AG10803 (cell line): ENCODE measurements around the gene RRAS.

Source experiments
- DNase-seq: peaks from one replicate; pipeline ENCODE4 v3.0.0; 2010; ENCODE audit warnings: low read depth
- H3K4me3 ChIP-seq: 2 replicates; pipeline ENCODE4 v1.5.1; 2011; ENCODE audit warnings: mild to moderate bottlenecking, low read length, control low read depth
- CTCF ChIP-seq: conservative IDR thresholded peaks from 2 replicates; pipeline ENCODE4 v1.5.1; 2011; ENCODE audit warnings: mild to moderate bottlenecking, low read length, control low read depth, inconsistent platforms

Gene RRAS

GRCh38 chr19:49652551-49653465, 12.9 kb upstream of the RRAS start:
- TF ChIP-seq CTCF: no peak
- DNase-seq: no peak
- H3K4me3 ChIP-seq: no peak overlapping the region

- H3K4me3 ChIP-seq: no peak overlapping the region
- DNase-seq: no peak
These were observed 12.0 kb upstream of the RRAS start for GRCh38 chr19:49651820-49652550.

GRCh38 chr19:49651029-49651819, 11.3 kb upstream of the RRAS start:
- TF ChIP-seq CTCF: no peak
- H3K4me3 ChIP-seq: no peak overlapping the region
- DNase-seq: no peak

More at GRCh38 chr19:49651820-49652550, 12.0 kb upstream of the RRAS start:
- no peak for TF ChIP-seq CTCF

GRCh38 chr19:49646586-49646985, 6.6 kb upstream of the RRAS start:
- no peak for DNase-seq
- TF ChIP-seq CTCF: no peak
- no peak overlapping the region for H3K4me3 ChIP-seq

- no peak overlapping the region for H3K4me3 ChIP-seq
- no peak for DNase-seq
- no peak for TF ChIP-seq CTCF
These were observed 6.1 kb upstream of the RRAS start for GRCh38 chr19:49645995-49646394.

GRCh38 chr19:49645592-49645991, 5.6 kb upstream of the RRAS start:
- TF ChIP-seq CTCF: no peak
- H3K4me3 ChIP-seq: no peak overlapping the region
- DNase-seq: no peak
